ENCODE measurements around the gene HESX1. TPM values are rescaled to one million over a fixed set of nuclear protein-coding genes. Genes with fewer than 3 reads are reported as not detected.
A peak's percentile ranks its signal among the peaks of the same experiment; 100 is the strongest.

The HESX1 gene
- total and polyA plus RNA-seq, 2 of the 13 experiments (the other 11 are each of a cell fraction or from before 2014, with no cell fraction given): 0.57 to 0.75 TPM

DNA sequence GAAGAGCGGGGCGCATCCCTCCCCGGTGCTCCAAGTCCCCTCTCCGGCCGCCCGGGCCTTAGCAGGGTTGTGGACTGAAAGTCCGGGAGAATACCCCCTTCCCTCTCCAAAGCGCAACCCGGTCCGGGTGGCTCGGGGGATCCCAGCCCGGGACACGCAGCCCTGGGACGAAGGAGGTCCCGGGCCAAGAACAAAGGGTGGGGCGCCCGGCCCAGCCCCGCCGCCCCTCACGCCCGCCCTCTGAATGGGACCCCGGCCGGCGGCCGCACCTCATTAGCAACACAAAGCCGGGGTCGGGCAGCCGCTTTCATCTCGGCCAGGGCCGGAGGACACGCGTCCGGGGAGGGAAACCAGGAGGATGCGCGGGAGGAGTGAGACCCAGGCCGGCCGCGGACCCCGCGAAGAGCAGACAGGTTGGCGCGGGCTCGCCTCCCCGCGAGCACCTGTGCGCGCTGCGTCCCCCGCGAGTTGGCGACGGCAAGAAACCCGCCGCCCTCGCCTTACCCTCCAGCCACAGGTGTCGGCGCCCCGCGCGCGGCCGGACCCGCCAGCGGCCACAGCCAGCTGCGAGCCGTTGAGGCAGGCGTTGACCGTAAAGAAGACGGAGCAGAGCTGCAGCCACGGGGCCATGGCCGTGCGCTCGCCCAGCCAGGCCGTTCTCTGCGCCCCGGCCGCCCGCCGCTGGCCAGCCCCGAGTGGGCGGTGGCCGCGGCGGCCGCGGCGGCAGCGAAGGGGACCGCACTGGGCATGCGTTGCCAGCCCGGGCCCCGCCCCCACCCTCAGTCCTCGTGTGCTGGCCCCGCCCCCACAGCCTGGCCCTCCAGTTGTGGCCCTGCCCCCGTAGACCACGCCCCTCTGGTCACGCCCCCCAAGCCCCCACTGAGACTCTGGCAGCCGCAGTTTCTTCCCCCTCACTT, 34.9 kb downstream of the HESX1 start, which contains the start of gene IL17RD (continued):
- TF ChIP-seq, protein P1, sequence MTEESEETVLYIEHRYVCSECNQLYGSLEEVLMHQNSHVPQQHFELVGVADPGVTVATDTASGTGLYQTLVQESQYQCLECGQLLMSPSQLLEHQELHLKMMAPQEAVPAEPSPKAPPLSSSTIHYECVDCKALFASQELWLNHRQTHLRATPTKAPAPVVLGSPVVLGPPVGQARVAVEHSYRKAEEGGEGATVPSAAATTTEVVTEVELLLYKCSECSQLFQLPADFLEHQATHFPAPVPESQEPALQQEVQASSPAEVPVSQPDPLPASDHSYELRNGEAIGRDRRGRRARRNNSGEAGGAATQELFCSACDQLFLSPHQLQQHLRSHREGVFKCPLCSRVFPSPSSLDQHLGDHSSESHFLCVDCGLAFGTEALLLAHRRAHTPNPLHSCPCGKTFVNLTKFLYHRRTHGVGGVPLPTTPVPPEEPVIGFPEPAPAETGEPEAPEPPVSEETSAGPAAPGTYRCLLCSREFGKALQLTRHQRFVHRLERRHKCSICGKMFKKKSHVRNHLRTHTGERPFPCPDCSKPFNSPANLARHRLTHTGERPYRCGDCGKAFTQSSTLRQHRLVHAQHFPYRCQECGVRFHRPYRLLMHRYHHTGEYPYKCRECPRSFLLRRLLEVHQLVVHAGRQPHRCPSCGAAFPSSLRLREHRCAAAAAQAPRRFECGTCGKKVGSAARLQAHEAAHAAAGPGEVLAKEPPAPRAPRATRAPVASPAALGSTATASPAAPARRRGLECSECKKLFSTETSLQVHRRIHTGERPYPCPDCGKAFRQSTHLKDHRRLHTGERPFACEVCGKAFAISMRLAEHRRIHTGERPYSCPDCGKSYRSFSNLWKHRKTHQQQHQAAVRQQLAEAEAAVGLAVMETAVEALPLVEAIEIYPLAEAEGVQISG (CRISPR knock-in tag; IDR thresholded peaks at IDR 0.05): 0 out of 2 replicates have a peak, but pooled peaks have one; percentile 29
- TF ChIP-seq NONO (IDR thresholded peaks at IDR 0.05) (no peak), NONO (CRISPR knock-in tag; conservative IDR thresholded peaks at IDR 0.05) (no peak), ZNF354B (CRISPR knock-in tag; IDR thresholded peaks at IDR 0.05) (no peak), SSRP1 (CRISPR knock-in tag; IDR thresholded peaks at IDR 0.05) (no peak), RFX1 (IDR thresholded peaks at IDR 0.05) (no peak), KDM5B (CRISPR knock-in tag; IDR thresholded peaks at IDR 0.05; ENCODE audit: borderline replicate concordance) (peak; percentile 59; the same call in 1 of the 2 replicates), SRY (CRISPR knock-in tag; IDR thresholded peaks at IDR 0.05) (no peak), JUND (CRISPR knock-in tag; IDR thresholded peaks at IDR 0.05) (no peak), ZNF207 (IDR thresholded peaks at IDR 0.05; ENCODE audit: borderline replicate concordance) (no peak), POLR2G (IDR thresholded peaks at IDR 0.05; ENCODE audit: low read depth, low read length) (no peak), EZH2 (conservative IDR thresholded peaks at IDR 0.05; ENCODE audit: low read depth, low read length) (0 out of 2 replicates have a peak, but pooled peaks have one; percentile 78), ZNF17 (CRISPR knock-in tag; IDR thresholded peaks at IDR 0.05) (no peak), ZNF781 (CRISPR knock-in tag; IDR thresholded peaks at IDR 0.05; ENCODE audit: borderline replicate concordance, not compliant biosample characterization) (no peak), U2AF2 (IDR thresholded peaks at IDR 0.05; ENCODE audit: low read depth, low read length) (no peak), SATB2 (CRISPR knock-in tag; IDR thresholded peaks at IDR 0.05) (no peak), ZFY (CRISPR knock-in tag; IDR thresholded peaks at IDR 0.05) (peak; percentile 45; the same call in 1 of the 2 replicates), ARID2 (CRISPR knock-in tag; IDR thresholded peaks at IDR 0.05; ENCODE audit: borderline replicate concordance) (no peak), CEBPG (CRISPR knock-in tag; IDR thresholded peaks at IDR 0.05) (no peak), HDAC2 (CRISPR knock-in tag; IDR thresholded peaks at IDR 0.05) (no peak), ZNF34 (CRISPR knock-in tag; IDR thresholded peaks at IDR 0.05; ENCODE audit: borderline replicate concordance) (no peak)
- TF ChIP-seq, protein P2, sequence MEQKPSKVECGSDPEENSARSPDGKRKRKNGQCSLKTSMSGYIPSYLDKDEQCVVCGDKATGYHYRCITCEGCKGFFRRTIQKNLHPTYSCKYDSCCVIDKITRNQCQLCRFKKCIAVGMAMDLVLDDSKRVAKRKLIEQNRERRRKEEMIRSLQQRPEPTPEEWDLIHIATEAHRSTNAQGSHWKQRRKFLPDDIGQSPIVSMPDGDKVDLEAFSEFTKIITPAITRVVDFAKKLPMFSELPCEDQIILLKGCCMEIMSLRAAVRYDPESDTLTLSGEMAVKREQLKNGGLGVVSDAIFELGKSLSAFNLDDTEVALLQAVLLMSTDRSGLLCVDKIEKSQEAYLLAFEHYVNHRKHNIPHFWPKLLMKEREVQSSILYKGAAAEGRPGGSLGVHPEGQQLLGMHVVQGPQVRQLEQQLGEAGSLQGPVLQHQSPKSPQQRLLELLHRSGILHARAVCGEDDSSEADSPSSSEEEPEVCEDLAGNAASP (CRISPR knock-in tag; IDR thresholded peaks at IDR 0.05; ENCODE audit: borderline replicate concordance): no peak
- TF ChIP-seq, protein P3, sequence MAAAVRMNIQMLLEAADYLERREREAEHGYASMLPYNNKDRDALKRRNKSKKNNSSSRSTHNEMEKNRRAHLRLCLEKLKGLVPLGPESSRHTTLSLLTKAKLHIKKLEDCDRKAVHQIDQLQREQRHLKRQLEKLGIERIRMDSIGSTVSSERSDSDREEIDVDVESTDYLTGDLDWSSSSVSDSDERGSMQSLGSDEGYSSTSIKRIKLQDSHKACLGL (CRISPR knock-in tag; IDR thresholded peaks at IDR 0.05): peak; percentile 30; the same call in 1 of the 2 replicates
- TF ChIP-seq, protein P4, sequence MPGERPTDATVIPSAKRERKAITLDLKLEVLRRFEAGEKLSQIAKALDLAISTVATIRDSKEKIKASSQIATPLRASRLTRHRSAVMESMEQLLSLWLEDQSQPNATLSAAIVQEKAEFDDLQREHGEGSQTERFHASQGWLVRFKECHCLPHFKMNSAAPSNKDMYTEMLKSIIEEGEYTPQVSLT (CRISPR knock-in tag; IDR thresholded peaks at IDR 0.05; ENCODE audit: borderline replicate concordance, low read depth): no peak
- TF ChIP-seq, protein P5, sequence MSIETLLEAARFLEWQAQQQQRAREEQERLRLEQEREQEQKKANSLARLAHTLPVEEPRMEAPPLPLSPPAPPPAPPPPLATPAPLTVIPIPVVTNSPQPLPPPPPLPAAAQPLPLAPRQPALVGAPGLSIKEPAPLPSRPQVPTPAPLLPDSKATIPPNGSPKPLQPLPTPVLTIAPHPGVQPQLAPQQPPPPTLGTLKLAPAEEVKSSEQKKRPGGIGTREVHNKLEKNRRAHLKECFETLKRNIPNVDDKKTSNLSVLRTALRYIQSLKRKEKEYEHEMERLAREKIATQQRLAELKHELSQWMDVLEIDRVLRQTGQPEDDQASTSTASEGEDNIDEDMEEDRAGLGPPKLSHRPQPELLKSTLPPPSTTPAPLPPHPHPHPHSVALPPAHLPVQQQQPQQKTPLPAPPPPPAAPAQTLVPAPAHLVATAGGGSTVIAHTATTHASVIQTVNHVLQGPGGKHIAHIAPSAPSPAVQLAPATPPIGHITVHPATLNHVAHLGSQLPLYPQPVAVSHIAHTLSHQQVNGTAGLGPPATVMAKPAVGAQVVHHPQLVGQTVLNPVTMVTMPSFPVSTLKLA (IDR thresholded peaks at IDR 0.05): no peak
